ENCODE measurements around the gene LAMC3.
"Not testable (repeated sequence)": the region's sequence is repeated elsewhere in the genome, so short reads cannot be mapped to it uniquely, and the experiment has no call there.

The LAMC3 gene

GRCh38 chr9:130992682-130993032, 16.3 kb upstream of the LAMC3 start:
- DNase-seq, result no peak

DNA sequence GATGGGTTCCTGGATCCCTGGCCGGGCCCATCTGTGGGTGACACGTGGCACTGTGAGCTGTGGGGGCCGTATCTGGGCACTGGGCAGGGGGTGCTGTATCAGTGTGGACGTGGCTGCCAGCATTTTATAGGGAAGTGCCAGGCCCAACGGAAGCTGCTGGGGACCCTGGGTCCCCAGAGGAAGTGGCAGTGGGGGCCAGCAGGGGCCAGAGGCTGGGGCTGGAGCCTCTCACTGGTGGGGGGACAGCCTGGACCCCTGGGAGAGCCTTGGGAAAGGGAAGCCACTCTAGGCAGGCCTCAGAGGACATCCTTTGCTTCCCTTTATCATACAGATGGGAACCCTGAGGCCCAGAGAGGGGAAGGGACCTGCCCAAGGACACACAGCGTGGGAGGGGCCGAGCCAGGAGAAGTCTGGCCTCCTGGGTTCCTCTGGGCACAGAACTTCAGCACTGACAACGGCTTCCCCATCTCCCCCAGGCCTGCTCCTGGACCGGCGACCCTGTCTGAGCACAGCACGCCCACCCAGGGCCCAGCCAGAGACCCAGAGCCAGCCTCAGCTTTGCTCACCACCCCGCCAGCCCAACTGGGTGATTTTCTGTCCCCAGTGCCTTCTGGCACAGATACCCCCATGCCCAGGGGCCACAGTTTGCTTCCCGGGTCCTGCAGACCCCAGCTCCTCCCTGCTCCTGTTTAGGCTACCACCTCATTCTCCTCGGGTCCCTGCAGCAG, 15.5 kb upstream of the LAMC3 start:
- DNase-seq, result no peak

- no peak for DNase-seq
Observed at GRCh38 chr9:130994135-130995085, 14.6 kb upstream of the LAMC3 start.

- peak; percentile 44 for DNase-seq
Observed at GRCh38 chr9:130995086-130996011, 13.6 kb upstream of the LAMC3 start.

- DNase-seq, result no peak
Observed at GRCh38 chr9:130996205-130996604, 12.8 kb upstream of the LAMC3 start.

- no peak for DNase-seq
Observed at GRCh38 chr9:130996676-130997394, 12.1 kb upstream of the LAMC3 start.

- no peak for DNase-seq
Observed at GRCh38 chr9:130997395-130997684, 11.6 kb upstream of the LAMC3 start.

- peak; percentile 9 for DNase-seq
Observed at GRCh38 chr9:130997925-130998596, 10.9 kb upstream of the LAMC3 start.

GRCh38 chr9:130998597-130999244, 10.3 kb upstream of the LAMC3 start:
- DNase-seq, result no peak

DNA sequence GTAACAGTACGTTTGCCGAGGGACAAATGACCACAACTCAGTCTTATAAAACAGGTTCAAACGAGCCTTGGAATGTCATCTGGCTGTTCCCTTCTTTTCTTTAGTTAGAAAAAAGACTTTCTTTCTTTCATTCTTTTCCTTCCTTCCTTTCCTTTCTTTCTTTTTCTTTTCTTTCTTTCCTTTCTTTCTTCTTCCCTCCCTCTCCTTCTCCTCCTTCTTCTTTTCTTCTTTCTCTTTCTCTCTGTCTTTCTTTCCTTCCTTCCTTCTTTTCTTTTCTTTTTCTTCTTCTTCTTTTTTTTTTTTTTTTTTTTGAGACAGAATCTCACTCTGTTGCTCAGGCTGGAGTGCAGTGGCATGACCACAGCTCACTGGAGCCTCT, 9.7 kb upstream of the LAMC3 start:
- no peak for DNase-seq

GRCh38 chr9:131000526-131000925, 8.4 kb upstream of the LAMC3 start:
- not testable (repeated sequence) for DNase-seq

DNA sequence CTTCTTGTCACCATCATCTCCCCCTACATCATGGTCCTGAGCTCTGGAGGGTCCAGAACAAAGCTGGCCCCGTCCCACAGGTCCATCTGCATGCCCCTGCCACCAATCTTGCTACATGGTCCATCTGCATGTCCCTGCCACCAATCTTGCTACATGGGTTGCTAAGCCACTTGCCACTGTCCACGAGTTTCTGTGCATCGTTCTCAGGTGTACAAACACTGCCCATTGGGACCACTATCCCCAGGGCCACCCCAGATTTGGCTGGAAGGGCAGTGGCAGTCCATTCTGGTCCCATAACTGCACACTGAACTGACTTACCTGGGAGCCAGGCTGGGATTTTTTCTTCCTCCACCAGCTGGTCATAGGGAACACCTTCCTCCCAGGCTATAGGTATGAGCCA, 8.0 kb upstream of the LAMC3 start:
- no peak for DNase-seq

DNA sequence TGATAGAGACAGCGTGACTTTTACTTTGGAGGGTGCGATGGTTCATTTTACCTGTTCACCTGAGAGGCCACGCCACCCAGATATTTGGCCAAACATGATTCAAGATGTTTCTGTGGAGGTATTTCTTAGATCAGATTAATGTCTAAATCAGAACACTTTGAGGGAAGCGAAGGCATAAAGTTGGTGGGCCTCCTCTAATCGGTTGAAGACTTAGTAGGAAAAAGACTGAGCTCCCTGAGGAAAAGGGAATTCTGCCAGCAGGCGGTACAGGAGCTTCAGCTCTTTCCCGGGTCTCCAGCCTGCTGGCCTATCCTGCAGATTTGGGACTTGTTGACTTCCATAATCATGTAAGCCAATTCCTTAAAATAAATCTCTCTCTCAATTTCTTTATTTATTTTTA, 7.0 kb upstream of the LAMC3 start:
- DNase-seq, result no peak

- no peak for DNase-seq
Observed at GRCh38 chr9:131006601-131007000, 2.4 kb upstream of the LAMC3 start.

- no peak for DNase-seq
Observed at GRCh38 chr9:131008086-131008485, 888 bp upstream of the LAMC3 start.

DNA sequence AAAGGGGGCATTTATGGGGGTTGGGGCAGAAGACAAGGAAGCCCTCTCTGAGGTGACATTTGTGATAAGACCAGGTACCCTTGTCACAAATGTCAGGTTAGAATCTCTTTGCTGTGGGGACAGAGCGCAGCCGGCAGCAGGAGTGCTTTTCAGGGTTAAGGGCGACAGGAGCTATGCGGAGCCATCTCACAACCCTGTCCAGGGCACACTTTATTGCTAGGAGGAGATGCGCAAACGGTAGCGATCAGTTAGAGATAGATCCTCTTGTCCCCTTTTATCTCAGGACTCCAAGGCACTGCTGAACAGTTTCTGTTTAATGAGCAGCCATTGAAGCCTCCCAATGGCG, 438 bp upstream of the LAMC3 start:
- no peak for DNase-seq

- no peak for DNase-seq
Observed at GRCh38 chr9:131010482-131011273, 1.7 kb downstream of the LAMC3 start.

DNA sequence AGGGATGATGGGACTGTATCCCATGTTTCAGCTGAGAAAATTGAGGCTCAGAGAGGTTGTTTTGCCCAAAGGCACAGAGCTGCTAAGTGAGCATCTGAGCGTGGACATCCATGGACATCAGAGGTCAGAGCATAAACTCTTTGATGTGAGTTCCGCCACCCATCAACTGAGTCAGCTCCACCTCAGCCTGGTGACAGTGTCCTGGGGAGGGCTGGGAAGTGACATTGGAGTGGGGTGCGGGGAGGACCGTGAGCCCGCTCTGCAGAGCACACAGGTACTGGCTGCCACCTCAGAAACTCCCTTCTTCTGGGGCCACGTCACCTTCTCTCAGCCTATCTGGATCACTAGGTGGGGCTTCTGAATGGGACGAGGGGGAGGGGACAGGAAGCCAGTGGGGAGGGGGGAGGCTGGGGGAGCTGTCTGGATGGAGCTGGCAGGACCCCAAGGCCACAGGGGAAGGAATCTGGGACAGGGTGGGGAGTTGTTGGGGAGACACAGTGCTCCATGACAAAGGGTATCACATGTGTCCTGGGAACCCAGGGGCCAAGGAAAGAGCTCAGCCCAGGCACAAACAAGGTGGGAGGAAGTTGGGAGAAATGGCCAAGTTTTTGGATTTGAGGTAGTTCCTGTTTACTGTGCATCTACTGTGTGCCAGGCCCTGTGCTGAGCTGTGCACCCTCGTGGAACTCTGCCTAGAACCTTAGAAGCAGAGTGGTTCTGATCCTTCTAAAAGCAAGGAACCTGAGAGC, 2.5 kb downstream of the LAMC3 start:
- DNase-seq, result no peak

DNA sequence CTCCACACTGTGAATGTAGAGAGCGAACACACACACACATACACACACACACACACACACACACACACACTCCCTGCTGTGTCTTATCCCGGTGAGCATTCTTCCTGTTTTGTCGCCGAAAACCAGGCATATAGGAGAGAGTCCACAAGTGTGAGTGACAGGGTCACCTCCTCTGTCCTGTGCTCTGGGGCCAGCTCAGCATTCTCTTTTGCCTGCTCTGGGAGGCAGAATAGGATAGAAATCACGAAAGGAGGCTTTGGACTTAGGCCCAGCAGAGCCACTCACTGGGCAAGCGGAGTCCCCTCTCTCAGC, 3.0 kb downstream of the LAMC3 start:
- DNase-seq, result no peak

DNA sequence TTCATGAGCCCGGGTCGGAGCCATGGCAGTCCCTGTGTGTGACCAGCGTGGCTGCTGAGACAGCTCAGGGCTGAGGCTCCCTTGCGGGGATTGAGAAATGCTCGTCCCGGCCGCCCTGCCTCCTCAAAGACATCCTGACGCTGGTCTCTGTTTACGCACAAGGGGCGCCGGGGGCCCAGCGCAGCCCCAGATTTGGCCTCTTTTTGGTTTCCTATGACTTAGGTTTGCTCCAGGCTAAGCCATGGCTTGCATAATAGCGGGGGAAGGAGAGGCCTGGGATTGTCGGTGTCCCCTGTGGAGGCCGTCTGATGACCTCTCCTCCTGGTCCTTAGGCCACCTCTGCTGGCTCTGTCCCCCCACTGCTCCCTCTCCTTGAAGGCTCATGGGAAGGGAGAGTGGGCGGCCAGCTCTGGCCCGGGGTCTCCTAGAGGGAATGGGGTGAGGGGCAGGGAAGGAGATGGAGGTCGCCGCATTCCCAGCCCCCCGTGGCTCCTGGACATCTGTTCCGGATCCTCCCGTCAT, 3.5 kb downstream of the LAMC3 start:
- DNase-seq, result no peak

All from GF-D8 (cell line).